ENCODE data around the gene BET1L.
"Not testable (repeated sequence)": the region's sequence is repeated elsewhere in the genome, so short reads cannot be mapped to it uniquely, and the experiment has no call there.

Gene BET1L

DNA sequence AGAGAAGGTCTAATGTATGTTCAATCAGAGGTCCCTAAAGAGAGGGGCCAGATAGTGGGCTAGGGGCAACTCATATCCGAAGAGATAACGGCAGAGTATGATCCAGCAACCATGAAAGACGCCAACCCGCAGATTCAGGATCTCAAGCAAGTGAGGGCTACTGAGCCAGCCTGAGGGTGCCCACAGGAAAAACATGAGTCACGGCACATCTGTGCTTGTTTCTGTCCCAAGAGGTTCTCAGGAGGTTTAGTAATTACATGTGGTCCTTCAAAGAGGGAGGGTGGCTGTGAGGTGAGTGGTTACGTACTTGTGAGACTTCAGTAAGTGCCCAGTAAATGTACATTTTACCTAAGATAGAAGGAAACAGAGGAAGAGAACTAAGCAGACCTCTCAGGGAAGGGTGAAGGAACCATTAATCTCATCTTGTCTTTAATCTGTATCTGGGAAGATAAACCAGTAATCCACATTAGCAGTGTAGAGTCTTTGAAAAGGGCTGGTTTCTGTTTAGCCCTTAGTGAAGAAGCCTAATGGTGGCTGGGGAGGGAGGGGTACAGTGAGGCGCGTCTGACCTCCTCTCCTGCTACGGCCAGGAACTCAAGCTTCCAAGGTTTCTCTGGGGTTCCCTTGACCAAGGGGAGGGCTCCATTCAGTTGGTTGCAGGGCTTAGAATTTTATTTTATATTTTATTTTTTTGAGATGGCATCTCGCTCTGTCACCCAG is 18.7 kb upstream of the BET1L start:
- DNase-seq: no peak

DNA sequence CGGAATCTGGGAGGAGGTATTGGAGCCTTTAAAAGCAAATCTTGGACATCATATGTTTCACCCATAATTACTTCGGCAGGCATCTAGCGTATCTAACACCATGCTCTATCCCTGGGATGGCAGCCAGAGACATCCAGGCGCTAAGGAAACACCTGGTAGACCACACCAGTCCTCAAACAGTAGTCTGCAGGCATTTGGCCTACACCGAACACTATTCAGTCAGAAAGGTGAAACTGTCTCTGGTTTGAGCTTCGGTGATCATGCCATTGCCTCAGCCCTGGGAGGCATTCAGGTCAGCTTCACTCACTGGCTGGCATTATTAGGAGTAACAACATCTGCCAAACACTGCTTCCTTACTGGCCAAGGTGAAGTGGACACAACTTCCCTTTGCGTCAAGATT is 17.2 kb upstream of the BET1L start:
- DNase-seq: no peak

DNA sequence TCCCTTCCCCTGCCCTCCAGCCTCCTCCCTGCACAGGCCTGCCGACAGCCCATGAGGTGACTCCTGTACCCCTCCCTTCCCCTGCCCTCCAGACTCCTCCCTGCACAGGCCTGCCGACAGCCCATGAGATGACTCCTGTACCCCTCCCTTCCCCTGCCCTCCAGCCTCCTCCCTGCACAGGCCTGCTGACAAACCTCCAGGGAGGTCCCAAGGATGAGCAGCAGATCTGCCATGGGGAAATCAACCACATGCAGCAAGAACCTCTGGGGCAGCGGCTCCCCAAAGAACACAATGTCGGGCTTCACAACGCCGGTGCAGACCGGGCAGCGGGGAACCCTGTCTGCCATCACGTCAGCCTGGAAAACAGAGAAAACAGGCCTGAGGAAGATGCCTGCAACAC is 16.7 kb upstream of the BET1L start:
- no peak for DNase-seq

DNA sequence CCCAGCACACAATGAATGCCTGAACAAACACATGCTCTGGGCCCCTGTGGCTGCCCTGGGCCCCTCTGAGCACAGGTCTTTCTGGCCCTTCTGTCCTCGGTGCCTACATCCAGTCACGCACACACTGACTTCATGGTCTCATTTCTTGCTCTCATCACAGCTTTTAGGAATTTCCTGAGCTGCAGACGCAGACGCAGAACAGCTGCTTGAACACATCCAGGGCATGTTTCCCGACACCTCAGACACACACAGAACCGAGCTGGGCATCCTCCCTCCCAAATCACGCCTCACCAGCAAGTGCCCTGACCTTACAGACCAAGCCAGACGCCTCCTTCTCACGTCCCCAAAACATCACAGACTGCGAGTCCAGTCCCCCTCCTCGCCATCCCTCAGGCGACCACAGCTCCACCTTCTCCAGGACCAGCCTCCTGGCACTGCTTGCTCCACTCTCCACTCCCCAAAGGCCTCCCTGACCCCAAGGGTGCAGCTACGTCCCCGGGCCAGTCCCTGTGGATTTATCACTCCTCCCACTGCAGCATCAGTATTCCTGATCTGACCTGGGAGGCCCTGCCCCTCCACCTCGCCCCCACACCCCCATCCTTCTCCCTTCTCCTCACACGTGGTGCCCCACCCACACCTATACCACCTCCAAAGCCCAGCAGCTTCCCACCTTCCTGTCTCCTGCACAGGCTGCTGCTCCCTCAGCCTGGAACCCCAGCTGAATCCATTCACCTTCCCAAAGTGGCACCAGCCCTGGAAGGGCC is 16.0 kb upstream of the BET1L start:
- no peak for DNase-seq

DNA sequence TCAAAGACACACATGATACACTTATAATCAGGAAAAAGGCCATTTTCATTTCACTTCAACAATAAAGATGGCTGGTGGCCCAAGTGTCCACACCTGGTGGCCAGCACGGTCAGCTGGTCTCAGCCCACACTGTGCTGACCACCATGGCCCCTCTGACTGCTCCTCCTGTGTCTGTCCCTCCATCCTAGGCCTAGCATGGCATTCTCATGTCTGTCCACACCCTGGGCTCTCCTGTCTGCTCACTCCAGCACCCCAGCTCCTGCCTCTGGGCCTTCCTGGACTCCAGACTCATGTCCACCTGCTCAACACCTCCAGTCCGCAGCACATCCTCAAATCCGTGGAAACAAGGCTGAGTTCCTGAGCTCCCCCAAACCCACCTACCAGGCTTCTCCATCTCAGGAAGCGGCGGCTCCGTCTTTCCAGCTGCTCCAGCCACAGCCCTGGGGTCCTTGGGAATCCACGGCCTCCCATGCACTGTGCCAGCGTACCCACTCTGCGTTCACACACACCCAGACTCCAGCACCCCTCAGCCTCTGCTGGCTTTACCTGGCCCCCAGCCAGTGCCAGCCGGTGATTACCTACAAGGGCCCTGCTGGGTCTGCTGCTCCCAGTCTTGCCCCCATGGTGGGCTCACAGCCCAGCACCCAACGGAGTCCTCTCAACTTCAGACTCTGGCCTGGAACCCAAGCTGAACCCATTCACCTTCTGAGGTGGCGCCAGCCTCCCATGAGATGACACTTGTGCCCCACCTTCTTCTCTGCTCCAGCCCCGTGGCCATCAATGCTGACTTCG is 15.0 kb upstream of the BET1L start:
- no peak for DNase-seq

DNA sequence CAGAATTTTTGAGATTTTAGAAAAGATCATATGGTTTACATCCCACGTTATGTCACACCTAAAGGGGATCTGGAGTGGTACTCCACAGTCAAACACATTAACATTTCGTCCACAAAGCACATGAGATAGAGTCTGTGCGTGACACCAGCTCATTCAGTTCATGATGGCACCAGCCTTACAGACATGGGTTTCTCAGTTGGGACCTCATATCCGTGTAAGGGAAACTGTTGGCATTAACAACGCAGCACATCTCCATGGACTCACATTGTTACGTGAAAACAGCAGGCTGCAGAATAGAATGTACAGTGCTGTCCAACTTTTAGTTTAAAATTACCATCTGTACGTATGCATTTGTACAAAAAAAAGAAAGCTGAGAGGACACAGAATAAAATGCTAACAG is 14.3 kb upstream of the BET1L start:
- DNase-seq: no peak

DNA sequence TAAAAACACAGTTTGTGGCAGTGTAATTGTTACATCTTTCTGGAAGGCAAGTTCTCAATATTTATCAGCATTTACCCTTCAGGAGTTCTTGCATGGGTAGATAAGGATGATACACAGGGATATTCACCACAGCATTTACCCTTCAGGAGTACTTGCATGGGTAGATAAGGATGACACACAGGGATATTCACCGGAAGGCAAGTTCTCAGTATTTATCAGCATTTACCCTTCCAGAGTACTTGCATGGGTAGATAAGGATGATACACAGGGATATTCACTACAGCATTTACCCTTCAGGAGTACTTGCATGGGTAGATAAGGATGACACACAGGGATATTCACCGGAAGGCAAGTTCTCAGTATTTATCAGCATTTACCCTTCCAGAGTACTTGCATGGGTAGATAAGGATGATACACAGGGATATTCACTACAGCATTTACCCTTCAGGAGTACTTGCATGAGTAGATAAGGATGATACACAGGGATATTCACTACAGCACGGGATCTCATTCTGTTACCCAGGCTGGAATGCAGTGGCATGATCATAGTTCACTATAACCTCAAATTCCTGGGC is 13.5 kb upstream of the BET1L start:
- DNase-seq: not testable (repeated sequence)

DNA sequence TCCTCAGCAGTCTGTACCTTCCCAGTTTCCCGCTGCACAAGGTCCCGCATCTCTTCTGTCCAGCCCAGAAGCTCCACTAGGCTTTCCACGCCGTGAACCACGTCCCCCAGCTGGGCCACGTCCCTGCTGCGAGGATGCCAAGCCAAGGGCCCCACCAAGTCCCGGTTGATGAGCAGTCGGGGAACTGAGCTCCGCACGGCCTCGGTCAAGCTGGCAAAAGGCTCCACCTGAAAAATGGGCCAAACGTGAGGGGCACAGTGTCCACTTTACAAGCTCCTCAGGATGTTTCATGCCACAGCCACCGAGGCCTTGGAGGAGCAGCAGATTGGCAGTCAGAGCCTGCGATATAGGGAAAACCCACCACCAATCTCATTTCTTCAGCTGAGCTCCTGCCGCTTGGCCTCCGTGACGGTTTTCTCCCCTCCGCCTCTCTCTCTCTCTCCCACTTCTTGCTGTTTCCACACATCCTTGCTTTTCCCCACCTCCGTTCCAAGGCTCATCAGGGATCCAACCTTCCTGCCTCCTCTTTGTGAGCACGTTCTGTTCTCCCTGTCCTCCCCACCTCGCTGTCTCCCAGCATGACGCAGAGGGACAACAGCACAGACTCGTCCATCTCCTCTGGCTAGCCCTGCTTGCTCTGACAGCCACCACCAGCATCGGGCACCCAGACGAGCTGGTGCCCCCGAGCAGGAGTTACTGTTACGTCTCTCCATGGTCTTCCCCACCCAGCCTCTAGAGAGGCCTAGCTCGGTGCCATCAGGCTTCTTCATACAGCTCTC is 11.8 kb upstream of the BET1L start:
- DNase-seq: no peak

DNA sequence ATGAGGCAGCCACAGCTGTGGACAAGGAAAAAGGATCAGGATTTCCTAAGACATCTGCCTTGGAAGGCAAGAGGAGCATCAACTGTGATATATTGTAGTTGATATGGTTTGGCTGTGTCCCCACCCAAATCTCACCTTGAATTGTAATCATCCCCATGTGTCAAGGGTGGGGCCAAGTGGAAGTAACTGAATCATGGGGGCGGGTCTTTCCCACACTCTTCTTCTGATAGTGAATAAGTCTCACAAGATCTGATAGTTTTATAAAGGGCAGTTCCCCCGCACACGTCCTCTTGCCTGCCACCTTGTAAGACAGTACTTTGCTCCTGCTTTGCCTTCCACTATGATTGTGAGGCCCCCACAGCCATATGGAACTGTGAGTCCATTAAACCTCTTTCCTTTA is 10.5 kb upstream of the BET1L start:
- no peak for DNase-seq

DNA sequence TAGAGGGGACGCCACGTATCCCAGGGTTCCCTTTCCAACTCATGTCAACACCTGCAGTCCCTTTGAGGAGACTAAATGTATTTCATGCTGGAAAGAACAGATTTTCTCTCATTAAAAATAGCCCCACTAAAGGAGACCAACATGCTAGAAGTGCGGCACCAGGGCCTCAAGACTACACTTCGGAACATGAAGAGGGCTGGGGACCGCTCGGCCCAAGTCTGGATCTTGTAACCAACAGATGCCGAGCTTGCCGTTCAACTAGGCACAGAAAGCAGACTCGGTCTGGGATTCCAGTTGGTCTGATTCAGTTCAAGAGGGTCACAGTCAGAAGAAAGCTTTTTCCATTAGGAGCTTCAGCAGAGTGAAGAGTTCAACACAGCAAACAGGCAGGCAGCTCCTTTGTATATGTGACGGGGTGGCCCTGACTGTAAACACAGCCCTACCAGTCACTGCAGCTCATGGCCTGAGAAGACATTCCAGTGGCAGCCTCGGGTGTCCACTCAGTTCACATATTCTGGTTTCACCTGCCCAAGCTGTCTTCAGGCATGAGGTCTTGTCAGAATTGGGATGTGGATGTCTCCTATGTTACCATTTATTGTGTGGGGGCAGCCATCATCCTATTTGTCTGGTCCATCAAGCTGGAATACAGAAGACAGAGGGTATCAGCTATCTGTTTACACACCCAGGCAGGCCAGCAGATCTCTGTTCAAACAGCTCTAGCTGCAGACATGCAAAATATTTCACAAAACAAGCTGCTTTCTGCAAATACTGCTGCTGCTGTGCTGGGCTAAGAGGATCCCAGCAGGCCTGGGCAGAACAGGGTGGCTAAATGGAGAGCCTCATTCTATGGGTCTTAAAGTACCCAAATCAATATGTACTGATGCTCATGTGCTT is 9.1 kb upstream of the BET1L start:
- no peak for DNase-seq

DNA sequence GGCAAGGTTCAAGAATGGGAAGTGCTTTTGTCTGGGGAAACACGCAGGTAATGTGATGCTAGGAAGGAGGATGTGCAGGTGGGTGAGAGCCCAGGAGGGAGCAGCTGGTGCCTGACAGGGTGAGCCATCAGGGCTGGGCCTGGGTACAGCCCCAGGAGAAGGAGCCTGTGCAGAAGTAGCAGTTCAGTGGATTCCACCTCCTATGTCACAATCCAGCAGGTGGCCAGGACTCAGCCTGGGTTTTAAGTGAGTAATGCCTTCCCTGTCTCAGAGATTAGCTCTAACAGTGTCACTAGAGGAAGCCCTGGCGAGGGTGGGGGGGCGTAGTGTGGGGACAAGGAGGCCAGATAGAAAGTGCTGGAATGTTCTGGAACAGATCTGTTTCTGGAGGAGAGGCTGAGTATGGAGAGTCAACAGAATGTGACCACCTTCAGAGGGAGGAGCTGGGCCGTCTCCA is 8.4 kb upstream of the BET1L start:
- DNase-seq: no peak

DNA sequence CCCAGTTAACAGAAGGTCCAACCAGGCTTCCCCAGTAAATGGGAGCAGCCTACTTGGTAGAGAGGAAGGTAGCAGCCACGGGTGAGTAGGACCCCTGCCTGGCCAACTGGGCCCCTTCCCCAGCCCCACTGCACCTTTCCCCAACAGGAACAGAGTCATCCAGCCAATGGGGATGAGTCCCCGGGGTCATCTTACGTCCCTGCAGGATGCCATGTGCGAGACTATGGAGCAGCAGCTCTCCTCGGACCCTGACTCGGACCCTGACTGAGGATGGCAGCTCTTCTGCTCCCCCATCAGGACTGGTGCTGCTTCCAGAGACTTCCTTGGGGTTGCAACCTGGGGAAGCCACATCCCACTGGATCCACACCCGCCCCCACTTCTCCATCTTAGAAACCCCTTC is 6.9 kb upstream of the BET1L start:
- DNase-seq: no peak

DNA sequence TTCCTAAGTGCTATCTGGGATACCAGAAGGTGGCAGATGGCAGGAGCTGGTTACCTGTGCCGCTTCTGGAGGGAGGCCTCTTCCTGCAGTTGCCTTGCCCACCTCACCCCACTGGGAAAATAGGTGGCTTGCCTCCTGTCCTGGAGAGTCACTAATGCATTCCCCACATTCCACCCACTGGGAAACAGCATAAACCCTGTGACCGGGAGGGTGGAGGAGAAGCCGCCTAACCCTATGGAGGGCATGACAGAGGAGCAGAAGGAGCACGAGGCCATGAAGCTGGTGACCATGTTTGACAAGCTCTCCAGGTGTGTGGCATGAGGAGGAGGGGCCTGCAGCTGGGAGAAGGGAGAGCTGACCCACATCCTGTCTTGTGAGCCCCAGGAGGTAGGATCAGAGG is 5.9 kb upstream of the BET1L start:
- no peak for DNase-seq

DNA sequence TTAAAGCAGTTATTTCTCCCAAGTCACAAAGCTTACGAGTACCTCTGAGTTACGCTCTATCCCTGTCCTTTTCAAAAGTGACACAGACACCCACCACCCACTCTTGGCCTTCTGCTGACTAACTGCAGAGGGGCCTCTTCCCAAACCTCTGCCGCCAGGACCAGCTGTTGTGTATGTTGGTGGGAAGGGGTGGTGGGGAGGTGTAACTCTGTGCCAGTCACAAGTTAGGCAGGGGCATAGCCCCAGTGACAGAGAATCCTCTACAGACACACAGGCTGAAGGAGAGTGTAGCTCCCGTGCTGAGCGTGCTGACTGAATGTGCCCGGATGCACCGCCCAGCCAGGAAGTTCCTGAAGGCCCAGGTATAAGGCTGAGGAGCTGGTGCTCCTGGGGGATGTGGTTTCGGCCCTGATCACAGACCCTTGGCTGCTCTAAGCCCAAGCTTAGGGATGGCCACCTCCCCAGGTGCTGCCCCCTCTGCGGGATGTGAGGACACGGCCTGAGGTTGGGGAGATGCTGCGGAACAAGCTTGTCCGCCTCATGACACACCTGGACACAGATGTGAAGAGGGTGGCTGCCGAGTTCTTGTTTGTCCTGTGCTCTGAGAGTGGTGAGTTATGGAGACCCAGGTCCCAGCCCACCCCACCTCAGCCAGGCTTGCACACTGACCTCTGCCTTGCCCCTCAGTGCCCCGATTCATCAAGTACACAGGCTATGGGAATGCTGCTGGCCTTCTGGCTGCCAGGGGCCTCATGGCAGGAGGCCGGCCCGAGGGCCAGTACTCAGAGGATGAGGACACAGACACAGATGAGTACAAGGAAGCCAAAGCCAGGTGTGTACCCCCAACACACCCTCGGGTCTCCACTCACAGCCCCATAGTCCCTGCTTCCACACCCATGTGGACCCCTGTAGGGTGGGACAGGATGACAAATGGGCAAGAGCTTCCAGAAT is 5.2 kb upstream of the BET1L start:
- no peak for DNase-seq

DNA sequence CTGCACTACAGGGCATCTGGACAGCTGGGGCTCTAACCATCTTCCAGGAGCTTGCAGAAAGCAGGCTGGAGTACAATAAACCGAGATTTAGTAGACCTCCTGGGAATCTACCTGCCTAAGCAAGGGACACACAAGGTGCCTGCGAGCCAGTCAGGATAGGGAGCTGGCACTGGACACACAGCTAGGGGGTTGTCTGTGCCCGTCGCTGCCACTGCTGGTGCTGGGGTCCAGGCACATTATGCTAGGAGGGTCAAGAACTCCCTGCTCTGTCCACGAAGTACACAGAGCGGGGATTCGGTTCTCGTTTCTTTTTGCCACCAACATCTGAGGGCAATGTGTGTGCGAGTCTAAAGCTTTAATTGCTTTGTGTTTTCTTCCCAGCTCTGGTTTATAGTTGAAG is 4.5 kb upstream of the BET1L start:
- no peak for DNase-seq

DNA sequence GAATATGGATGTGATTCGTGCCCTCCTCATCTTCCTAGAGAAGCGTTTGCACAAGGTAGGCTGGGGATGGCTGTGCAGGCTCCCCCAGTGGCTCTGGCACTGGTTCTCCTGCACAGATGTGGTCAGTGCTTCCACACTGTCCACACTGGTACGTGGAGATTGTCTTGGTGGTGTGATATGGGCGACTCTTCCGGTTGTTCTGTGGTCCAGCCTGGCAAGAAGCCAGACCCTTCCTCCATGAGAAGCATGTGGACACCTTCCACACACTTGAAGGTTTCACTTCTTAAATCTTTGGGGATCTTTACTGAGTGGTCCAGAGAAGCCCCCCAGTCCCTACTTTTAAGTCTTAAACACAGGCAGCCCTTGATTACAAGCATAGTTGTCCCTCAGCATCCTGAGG is 4.1 kb upstream of the BET1L start:
- DNase-seq: no peak

DNA sequence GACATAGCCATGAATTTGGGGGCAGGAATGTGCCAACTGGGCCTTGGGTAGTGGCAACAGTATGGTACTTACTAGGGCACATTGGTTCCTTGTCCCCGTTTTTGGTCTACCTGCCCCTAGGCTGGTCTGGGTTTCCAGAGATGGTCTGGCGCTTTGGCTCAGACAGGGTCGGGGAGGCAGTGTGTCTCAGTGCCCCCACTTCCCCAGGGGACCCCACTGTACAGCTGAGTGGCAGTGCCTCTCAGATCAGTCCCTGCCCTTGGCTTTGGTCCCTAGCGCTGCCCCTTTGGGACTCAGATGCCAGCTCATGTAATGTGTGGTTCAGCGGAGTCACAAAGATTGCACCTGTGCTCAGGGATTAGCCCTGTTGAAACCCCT is 3.6 kb upstream of the BET1L start:
- DNase-seq: no peak

DNA sequence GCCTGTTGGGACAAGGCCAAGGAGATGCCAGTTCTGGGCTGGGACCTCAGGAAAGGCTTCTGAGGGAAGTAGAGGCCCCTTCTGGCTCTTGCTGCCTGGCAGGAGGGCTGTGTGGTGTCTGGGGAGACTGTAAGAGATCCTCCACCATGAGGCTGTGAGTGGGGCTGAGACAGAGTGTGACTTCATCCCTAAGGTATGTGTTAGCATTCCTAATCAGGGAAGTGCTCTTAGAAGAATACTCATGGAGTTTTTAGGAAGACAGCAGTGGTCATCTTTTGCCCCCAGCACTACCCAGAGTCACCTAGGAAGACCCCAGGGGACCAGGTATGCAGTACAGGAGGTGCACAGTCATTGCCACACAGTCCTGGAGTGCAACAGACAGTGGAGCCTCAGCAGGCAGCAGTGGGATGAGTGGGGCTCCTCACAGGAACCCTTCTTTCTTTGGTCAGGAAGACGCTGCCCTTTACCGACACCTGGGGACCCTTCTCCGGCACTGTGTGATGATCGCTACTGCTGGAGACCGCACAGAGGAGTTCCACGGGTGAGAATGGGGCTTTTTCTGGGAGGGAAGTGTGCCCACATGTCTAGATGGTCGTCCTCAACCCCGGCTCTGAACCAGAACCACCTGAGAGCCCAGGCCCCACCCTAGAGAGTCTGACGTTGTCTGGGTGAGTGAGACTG is 3.1 kb upstream of the BET1L start:
- DNase-seq: no peak

DNA sequence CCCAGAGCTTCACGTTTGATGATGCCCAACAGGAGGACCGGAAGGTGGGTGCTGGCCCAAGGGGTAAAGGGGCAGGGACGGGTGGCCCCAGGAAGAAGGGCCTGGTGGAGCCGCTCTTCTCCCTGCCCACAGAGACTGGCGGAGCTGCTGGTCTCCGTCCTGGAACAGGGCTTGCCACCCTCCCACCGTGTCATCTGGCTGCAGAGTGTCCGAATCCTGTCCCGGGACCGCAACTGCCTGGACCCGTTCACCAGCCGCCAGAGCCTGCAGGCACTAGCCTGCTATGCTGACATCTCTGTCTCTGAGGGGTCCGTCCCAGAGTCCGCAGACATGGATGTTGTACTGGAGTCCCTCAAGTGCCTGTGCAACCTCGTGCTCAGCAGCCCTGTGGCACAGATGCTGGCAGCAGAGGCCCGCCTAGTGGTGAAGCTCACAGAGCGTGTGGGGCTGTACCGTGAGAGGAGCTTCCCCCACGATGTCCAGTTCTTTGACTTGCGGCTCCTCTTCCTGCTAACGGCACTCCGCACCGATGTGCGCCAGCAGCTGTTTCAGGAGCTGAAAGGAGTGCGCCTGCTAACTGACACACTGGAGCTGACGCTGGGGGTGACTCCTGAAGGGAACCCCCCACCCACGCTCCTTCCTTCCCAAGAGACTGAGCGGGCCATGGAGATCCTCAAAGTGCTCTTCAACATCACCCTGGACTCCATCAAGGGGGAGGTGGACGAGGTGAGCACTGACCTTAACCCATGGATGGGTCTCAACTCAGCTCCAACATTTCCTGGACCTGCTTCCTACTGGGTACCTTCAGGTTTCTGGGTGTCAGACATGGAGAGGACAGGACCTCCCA is 2.3 kb upstream of the BET1L start:
- no peak for DNase-seq
